Measurements from ENCODE around the gene ALG3.

Gene ALG3

DNA sequence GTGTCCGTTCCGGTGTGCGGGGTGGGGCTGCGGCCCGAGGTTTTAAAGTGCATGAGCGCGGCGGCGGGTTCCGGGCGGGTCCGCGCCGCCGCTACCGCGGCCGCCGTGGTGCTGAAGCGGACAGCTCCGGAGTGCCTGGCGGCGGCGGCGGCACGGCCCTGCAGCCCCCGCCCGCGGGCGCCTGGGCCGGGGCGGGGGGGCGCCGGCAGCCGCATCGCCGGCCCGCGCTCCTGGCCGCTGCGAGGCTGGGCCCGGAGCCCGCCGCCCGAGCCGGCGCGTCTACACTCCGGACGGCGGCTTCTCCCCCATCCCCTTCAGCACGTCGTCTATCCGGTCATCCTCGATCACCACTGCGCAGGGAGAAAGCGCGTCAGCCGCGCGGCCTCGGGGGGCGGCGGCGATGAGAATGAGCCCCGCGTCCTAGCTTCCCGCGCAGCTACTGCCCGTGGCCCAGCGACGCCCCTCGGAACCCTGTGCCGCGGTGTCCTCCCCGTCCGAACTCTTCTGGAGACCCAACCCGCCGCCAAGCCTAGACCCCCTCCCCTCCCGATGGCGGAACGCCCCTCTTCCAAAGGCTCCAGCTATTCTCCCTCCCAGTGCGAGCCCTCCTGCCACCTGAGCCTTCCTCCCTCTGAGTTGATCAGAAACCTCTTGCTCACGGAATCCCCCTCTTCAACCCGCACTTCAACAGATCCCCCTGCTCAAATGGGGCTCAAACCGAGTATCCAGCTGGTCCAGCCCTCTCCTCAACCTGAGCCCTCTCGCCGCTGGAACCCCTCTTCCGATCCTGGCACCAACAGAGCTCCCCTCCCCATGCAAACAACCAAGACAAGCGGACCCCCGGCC, 11.3 kb upstream of the ALG3 start:
- H3K4me3 ChIP-seq (ENCODE audit: low read length): peak overlapping the region; percentile 2

DNA sequence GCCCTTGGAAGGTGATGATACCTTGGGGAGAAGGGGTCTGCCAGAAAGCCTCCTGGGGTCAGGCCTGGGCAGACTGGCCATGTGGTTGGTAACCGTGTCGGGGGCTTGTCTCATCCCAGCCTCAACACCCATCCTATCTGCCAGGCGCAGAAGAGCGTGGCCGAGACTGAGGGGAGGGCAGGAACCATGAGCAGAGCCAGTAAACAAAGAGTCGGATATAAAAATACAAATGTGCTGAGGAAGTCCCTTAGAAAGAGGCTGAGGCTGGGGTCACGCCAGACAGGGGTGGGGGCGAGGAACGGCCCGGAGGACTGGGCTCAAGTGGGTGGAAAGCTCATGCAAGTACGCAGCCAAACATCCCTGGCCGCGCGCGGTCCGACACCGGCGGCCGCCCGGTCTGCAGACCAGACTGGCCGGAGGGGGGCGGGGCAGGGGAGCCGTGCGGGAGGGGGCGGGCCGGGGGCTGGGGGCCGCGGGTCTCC, 10.7 kb upstream of the ALG3 start:
- DNase-seq (ENCODE audit: low read depth): no peak
- no peak overlapping the region for H3K4me3 ChIP-seq (ENCODE audit: low read length)
- TF ChIP-seq, protein P1, sequence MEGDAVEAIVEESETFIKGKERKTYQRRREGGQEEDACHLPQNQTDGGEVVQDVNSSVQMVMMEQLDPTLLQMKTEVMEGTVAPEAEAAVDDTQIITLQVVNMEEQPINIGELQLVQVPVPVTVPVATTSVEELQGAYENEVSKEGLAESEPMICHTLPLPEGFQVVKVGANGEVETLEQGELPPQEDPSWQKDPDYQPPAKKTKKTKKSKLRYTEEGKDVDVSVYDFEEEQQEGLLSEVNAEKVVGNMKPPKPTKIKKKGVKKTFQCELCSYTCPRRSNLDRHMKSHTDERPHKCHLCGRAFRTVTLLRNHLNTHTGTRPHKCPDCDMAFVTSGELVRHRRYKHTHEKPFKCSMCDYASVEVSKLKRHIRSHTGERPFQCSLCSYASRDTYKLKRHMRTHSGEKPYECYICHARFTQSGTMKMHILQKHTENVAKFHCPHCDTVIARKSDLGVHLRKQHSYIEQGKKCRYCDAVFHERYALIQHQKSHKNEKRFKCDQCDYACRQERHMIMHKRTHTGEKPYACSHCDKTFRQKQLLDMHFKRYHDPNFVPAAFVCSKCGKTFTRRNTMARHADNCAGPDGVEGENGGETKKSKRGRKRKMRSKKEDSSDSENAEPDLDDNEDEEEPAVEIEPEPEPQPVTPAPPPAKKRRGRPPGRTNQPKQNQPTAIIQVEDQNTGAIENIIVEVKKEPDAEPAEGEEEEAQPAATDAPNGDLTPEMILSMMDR (IDR thresholded peaks at IDR 0.05; ENCODE audit: insufficient read depth, low read depth, low read length, missing control alignments): no peak

More for the DNA sequence above, 11.3 kb upstream of the ALG3 start:
- peak; percentile 41 for DNase-seq (ENCODE audit: low read depth)
- TF ChIP-seq, protein P1 (IDR thresholded peaks at IDR 0.05; ENCODE audit: insufficient read depth, low read depth, low read length, missing control alignments): no peak

DNA sequence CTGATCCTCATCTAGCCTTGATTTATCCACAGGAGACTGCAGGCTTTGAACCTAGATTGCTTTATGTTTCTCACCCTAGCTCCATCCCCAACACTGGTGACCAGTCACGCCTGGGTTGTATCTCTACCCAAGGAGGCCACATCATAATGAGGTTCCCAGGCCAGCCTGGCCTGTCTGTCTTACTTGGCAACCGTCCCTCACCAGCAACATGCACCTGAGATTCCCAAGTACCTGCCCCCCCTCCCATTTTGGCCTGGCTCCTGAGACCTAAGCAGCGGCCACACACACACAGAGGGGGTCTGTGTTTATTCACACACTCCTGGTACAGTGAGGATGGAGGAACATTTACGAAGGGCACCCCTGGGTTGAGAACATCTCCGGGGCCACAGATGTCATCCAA, 10.2 kb upstream of the ALG3 start:
- TF ChIP-seq, protein P1 (IDR thresholded peaks at IDR 0.05; ENCODE audit: insufficient read depth, low read depth, low read length, missing control alignments): no peak
- no peak for DNase-seq (ENCODE audit: low read depth)
- no peak overlapping the region for H3K4me3 ChIP-seq (ENCODE audit: low read length)

DNA sequence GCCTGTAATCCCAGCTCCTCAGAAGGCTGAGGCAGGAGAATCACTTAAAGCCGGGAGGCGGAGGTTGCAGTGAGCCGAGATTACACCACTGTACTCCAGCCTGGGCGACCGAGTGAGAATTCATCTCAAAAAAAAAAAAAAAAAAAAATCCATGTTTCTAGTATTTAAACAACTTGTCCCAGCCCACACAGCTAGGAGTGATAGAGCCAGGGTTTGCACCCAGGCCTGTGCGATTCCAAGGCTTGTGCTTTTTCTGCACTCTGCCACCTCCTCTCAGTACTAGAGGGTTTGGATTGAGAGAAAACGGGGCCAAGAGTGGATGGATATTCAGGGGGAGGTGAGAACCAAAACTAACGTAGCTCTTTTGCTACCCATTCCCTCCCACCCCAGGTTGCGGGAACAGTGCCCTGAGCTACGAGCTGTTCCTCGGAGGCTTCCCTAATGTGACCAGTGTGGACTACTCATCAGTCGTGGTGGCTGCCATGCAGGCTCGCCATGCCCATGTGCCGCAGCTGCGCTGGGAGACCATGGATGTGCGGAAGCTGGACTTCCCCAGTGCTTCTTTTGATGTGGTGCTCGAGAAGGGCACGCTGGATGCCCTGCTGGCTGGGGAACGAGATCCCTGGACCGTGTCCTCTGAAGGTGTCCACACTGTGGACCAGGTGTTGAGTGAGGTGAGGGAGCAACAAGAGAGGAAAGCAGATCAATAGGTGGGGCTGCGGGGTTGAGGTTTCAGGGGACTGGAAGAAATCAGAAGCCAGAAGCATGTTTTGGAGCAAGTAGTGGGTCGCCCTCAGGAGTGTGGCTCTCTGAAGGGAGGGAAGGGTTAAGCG, 8.5 kb upstream of the ALG3 start:
- H3K4me3 ChIP-seq (ENCODE audit: low read length): no peak overlapping the region
- no peak for DNase-seq (ENCODE audit: low read depth)
- TF ChIP-seq, protein P1 (IDR thresholded peaks at IDR 0.05; ENCODE audit: insufficient read depth, low read depth, low read length, missing control alignments): no peak

DNA sequence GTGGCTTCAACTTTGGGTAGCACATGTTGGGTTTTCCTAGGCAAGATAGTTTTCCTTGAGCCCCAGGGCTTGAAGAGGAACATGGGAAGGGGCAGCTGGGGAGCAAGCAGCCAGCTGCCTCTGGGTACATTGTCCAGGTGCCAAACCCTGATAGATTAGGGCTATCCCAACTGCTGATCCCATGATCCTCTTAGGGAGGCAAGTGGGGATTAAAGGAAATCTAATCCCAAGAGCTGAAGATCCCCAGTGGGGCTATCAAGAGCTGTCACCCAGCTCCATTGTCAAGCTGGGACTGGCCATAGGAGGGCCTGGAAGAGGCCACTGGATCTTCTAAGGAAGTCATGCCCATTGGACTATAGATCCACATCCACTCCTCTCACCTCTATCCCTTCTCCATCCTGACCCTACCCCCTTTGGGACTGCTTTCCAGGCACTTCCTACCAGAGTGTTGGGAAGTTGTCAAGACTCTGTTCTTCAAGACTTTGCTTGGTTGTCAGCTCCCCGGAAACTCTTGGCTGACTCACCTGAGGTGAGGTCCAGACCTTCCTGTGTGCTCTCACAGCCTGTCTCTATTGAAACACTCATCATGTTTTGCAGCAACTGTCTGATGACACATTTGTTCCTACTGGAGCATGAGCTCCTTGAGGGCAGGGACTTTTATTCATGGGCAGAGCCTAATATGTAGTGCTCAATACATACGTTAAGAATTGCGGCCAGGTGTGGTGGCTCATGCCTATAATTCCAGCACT, 6.7 kb upstream of the ALG3 start:
- DNase-seq (ENCODE audit: low read depth): peak; percentile 91
- H3K4me3 ChIP-seq (ENCODE audit: low read length): no peak overlapping the region
- TF ChIP-seq, protein P1 (IDR thresholded peaks at IDR 0.05; ENCODE audit: insufficient read depth, low read depth, low read length, missing control alignments): no peak

DNA sequence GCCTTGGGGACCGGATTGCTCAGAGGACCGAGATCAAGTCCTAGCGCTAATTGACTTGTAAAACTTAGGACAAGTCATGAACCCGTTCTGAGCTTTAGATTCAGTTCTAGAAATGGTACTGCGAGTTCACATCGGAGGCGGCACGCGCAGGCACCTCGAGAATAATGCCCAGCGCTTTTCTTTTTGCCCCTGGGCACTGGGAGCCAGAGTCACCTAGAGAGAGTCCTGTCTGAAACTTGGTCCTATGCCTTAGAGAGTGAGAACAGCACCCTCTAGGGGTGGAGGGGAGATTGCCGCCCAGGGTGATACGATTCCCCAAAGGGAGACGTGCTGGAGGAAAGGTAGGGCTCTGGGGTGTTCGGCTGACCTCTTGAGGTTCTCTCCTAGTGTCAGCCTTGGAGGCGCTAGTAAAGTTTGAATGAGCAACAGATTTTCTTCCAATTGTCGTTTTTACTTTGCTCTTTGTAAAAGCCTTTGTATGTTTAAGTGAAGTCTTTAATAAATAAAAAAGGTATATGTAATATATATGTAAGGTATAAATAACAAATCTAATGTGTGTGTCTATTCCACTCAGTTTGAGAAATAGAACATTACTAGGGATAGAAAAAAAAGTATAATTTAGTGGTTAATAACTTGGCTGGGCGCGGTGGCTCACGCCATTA, 1.5 kb upstream of the ALG3 start:
- peak overlapping the region; percentile 74 for H3K4me3 ChIP-seq (ENCODE audit: low read length)
- TF ChIP-seq, protein P1 (IDR thresholded peaks at IDR 0.05; ENCODE audit: insufficient read depth, low read depth, low read length, missing control alignments): peak; percentile 98
- peak; percentile 94 for DNase-seq (ENCODE audit: low read depth)
